ENCODE results near the gene FANCI. TPM values are rescaled to one million over a fixed set of nuclear protein-coding genes. Genes with fewer than 3 reads are reported as not detected.
A peak's percentile ranks its signal among the peaks of the same experiment; 100 is the strongest.

The FANCI gene
- 11.2 to 26.0 TPM (median 15.3 TPM) in 3 replicates for total RNA-seq
- long read RNA-seq, full-length matches to known transcripts: 3 of 24 reads
- long read RNA-seq, partial matches to known transcripts: 0 of 24 reads
- long read RNA-seq, other reads (novel, unspliced or antisense): 21 of 24 reads

DNA sequence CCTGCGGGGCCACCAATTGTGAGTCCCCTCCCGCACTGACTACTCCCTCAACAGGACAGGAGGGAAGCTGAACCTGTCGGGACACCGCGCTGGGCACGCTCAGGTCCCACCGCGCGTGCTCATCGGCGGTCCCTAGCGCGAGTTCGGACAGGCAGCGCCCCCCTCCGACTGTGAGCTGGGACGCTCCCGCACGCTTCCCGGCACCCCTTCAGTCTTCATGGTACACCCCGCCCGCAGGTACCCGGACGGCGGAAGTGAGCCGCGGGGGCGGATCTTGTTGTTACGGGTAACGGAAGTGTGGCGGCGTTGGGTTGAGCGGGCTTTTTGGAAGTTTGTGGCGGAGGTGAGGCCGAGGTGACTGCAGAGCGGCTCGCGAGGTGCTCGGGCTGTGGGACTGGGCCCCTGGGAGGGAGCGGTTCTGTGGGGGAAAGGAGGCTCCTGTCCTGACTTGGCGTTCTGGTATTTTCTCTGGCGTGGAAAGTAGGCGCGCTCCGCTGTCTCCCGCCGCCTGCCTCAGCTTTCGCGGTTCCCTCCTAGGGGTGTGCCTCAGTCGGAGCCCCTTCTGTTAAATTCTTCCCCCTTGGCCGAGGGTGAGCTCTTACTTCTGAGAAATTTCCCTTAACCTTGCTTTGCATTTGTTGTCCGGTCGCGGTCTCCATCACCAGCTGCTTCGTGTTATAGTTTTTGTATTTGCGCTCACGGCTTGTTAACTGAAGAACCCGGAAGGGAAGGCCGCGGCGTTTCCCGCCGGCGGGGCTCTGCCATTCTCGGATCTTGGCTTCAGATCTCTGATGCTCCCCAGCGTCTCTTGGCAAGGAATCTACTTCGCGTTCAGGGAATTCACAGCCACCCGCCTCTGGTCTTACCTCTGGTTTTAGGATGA lies at the start of gene FANCI:
FANCI (plus strand) TSS at position 289 of the 883 bp plus-strand sequence. CDS start 3,669 bp downstream, outside the sequence.
- peak; percentile 96 for DNase-seq (ENCODE audit: low spot score)
- Mint-ChIP-seq H3K9me3 (ENCODE audit: low read depth) (peaks cover 8% of the 10 kb centered on the region), H3K4me3 (ENCODE audit: unreplicated experiment) (peak within 1 kb of the TSS; percentile 94), H3K27me3 (ENCODE audit: low read depth) (no peaks in the 10 kb centered on the region), H3K27ac (ENCODE audit: unreplicated experiment) (peak within 1 kb of the TSS; percentile 71), H3K4me1 (ENCODE audit: low read depth) (peaks cover 25% of the 10 kb centered on the region), H3K36me3 (ENCODE audit: low read depth) (peaks cover under 1% of the 10 kb centered on the region)
- TF ChIP-seq, protein P1, sequence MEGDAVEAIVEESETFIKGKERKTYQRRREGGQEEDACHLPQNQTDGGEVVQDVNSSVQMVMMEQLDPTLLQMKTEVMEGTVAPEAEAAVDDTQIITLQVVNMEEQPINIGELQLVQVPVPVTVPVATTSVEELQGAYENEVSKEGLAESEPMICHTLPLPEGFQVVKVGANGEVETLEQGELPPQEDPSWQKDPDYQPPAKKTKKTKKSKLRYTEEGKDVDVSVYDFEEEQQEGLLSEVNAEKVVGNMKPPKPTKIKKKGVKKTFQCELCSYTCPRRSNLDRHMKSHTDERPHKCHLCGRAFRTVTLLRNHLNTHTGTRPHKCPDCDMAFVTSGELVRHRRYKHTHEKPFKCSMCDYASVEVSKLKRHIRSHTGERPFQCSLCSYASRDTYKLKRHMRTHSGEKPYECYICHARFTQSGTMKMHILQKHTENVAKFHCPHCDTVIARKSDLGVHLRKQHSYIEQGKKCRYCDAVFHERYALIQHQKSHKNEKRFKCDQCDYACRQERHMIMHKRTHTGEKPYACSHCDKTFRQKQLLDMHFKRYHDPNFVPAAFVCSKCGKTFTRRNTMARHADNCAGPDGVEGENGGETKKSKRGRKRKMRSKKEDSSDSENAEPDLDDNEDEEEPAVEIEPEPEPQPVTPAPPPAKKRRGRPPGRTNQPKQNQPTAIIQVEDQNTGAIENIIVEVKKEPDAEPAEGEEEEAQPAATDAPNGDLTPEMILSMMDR (IDR thresholded peaks at IDR 0.05): peak; percentile 78

DNA sequence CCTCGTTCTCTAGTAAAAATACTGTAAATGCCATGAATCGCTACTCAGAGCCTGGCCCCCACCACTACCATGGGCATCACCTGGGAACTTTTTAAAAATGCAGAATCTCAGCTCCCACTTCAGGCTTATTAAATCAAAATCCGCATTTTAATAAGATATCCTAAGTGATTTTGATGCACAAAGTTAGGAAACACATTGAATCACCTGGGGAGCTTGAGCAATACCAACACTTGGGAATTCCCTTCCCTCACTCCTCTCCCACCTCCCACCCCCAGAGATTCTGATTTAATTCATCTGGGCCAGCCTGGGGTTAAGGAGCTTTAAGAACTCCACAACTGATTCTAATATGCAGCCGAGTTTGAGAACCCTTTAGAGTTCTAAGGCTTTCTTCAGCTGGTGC lies 49.2 kb upstream of the FANCI start:
- no peak overlapping the region for H3K4me3 Mint-ChIP-seq (ENCODE audit: unreplicated experiment)
- no peaks in the 10 kb centered on the region for H3K27me3 Mint-ChIP-seq (ENCODE audit: low read depth)
- no peak for DNase-seq (ENCODE audit: low spot score)
- H3K9me3 Mint-ChIP-seq (ENCODE audit: low read depth): no peaks in the 10 kb centered on the region
- H3K4me1 Mint-ChIP-seq (ENCODE audit: low read depth): peaks cover 24% of the 10 kb centered on the region
- TF ChIP-seq, protein P1 (IDR thresholded peaks at IDR 0.05): no peak
- peaks cover 25% of the 10 kb centered on the region for H3K36me3 Mint-ChIP-seq (ENCODE audit: low read depth)
- H3K27ac Mint-ChIP-seq (ENCODE audit: unreplicated experiment): no peak overlapping the region

DNA sequence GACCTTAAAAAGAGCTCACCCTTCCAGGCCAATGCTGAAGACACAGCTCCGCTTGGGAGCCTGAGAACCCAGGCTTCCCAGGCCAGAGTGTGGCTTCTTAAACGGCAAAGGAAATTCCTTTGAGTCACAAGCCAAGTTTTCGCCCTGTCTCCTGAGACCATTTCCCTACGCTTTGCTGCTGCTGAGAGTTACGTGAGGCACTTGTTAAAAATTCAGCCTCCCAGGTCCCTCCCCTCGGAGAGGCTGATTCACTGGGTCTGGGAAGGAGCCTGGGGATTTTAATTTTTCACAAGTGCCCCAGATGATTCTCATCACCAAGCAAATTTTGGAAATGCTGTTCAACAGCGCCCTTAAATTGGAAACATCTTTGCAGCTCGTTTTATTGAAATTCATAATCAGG lies 47.9 kb upstream of the FANCI start:
- Mint-ChIP-seq H3K27me3 (ENCODE audit: low read depth) (no peaks in the 10 kb centered on the region), H3K9me3 (ENCODE audit: low read depth) (no peaks in the 10 kb centered on the region), H3K27ac (ENCODE audit: unreplicated experiment) (peak overlapping the region; percentile 64), H3K4me3 (ENCODE audit: unreplicated experiment) (no peak overlapping the region), H3K36me3 (ENCODE audit: low read depth) (peaks cover 23% of the 10 kb centered on the region), H3K4me1 (ENCODE audit: low read depth) (peaks cover 24% of the 10 kb centered on the region)
- no peak for DNase-seq (ENCODE audit: low spot score)
- TF ChIP-seq, protein P1 (IDR thresholded peaks at IDR 0.05): no peak

DNA sequence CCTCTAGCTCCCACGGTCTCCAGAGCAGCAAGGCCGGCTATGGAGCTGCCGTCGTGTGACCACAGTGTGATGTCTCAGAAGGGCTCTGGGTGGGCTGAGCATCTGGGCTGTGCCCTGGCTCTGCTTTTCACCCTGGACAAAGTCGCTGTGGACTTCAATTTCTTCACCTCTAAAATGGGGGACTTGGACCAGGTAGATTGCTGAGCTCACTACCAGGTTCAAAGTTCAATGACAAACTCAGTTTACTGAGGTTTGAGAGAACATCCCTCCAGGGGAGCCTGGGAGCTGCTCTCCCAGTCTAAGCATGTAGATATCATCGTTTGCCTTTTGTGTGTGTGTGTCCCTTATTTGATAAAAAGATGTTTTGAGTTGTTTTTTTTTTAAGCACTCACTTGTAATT lies 47.5 kb upstream of the FANCI start:
- H3K4me1 Mint-ChIP-seq (ENCODE audit: low read depth): peaks cover 24% of the 10 kb centered on the region
- no peak for DNase-seq (ENCODE audit: low spot score)
- no peaks in the 10 kb centered on the region for H3K9me3 Mint-ChIP-seq (ENCODE audit: low read depth)
- H3K4me3 Mint-ChIP-seq (ENCODE audit: unreplicated experiment): no peak overlapping the region
- TF ChIP-seq, protein P1 (IDR thresholded peaks at IDR 0.05): no peak
- H3K27ac Mint-ChIP-seq (ENCODE audit: unreplicated experiment): no peak overlapping the region
- H3K36me3 Mint-ChIP-seq (ENCODE audit: low read depth): peaks cover 19% of the 10 kb centered on the region
- no peaks in the 10 kb centered on the region for H3K27me3 Mint-ChIP-seq (ENCODE audit: low read depth)

DNA sequence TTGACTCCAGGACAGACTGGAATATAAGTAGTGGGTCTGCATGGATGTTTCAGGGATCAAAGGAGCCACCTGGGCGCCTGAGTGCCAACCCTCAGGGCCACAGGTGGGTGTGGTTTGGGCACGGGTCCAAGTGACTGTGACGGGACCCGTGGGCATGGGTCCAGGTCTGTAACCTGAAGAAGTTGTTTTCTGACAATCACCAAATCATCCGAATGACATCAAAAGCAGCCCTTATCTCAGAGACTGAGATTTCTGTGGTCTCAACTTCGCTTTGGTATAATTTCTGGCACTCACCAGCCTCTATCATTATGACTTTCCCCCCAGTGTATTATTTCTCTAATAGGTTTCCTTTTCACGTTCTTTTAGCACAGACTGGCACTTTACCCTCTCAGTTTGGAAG lies 46.8 kb upstream of the FANCI start:
- no peaks in the 10 kb centered on the region for H3K27me3 Mint-ChIP-seq (ENCODE audit: low read depth)
- H3K9me3 Mint-ChIP-seq (ENCODE audit: low read depth): no peaks in the 10 kb centered on the region
- H3K4me1 Mint-ChIP-seq (ENCODE audit: low read depth): peaks cover 24% of the 10 kb centered on the region
- DNase-seq (ENCODE audit: low spot score): no peak
- TF ChIP-seq, protein P1 (IDR thresholded peaks at IDR 0.05): no peak
- H3K36me3 Mint-ChIP-seq (ENCODE audit: low read depth): peaks cover 14% of the 10 kb centered on the region
- no peak overlapping the region for H3K4me3 Mint-ChIP-seq (ENCODE audit: unreplicated experiment)
- no peak overlapping the region for H3K27ac Mint-ChIP-seq (ENCODE audit: unreplicated experiment)
